Fibroblast of skin of right quadriceps (primary cell): ENCODE results near the gene UBE2G2.

Experiments
- DNase-seq: peaks from one replicate; pipeline ENCODE4 v3.0.0-alpha.2; 2013

The UBE2G2 gene

GRCh38 chr21:44723177-44724131, 78.2 kb downstream of the UBE2G2 start:
- no peak for DNase-seq

DNA sequence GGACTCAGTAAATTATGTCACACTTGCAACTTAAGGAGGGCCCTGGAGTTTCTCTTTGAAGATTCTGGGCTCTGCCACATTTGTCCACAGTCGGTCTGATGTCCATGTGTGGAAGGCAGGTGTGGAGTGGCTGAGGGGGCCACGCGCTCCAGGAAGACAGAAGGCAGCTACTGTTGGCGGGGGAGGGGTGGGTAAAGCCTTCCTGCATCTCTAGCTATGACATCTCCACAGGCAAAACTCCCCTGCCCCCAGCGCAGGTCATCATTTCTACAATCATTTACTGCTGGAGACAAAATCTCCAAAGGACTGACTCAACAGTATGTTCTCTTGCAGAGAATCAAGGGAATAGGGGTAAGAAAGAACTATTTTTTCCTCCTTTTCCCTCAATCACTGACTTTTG, 78.9 kb downstream of the UBE2G2 start:
- DNase-seq = no peak

DNA sequence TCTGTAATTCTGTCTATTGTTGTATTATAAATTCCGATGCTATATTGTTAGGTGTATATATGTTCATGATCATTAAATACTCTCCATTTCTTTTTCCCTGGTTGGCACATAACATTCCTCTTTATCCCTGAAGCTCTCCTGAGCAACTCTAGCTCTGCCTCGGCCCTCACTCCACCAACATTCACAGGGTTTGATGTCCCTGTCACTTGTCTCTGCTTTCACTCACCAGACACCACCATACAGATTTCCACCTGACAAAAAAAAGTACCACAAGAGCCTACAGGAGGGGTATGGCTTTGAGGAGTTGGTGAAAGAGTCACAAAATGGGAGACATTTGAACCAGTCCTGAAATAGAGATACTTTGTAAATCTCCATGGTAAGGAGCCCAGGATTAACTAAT, 81.5 kb downstream of the UBE2G2 start:
- DNase-seq = no peak
